Stomach smooth muscle (tissue), 2 donors: ENCODE data around the gene EXOC4.
"Not testable (repeated sequence)": the region's sequence is repeated elsewhere in the genome, so short reads cannot be mapped to it uniquely, and the experiment has no call there.

Experiments used
- H3K27ac ChIP-seq: one replicate; pipeline ENCODE4 v1.7.0; 2013; ENCODE audit warnings: mild to moderate bottlenecking, low read length, inconsistent platforms
- H3K27me3 ChIP-seq, 2 donors: one replicate each; pipeline ENCODE4 v1.7.0; 2013; ENCODE audit warnings: low read length in 2 of 2; ENCODE audit not compliant: insufficient read depth in 2 of 2, control insufficient read depth in 1 of 2
- H3K36me3 ChIP-seq, 2 donors: one replicate each; pipeline ENCODE4 v1.7.0; 2013; ENCODE audit warnings: low read length in 2 of 2; ENCODE audit not compliant: control insufficient read depth in 2 of 2, insufficient read depth in 2 of 2
- H3K4me1 ChIP-seq: one replicate; pipeline ENCODE4 v1.7.0; 2013; ENCODE audit warnings: low read length; ENCODE audit not compliant: control insufficient read depth, insufficient read depth
- H3K4me3 ChIP-seq, 2 donors: one replicate each; pipeline ENCODE4 v1.7.0; 2013; ENCODE audit warnings: low read length in 2 of 2
- H3K9ac ChIP-seq, 2 donors: one replicate each; pipeline ENCODE4 v1.7.0; 2013; ENCODE audit warnings: low read length in 2 of 2, mild to moderate bottlenecking in 1 of 2
- H3K9me3 ChIP-seq, 2 donors: one replicate each; pipeline ENCODE4 v1.7.0; 2013; ENCODE audit warnings: low read length in 2 of 2; ENCODE audit not compliant: control insufficient read depth in 2 of 2
- donor health status: healthy.
- donor health status: Pancreatic carcinoma.

EXOC4 gene

GRCh38 chr7:133980804-133981203 is 727.9 kb downstream of the EXOC4 start:
- Histone ChIP-seq H3K9me3 (no peaks in the 10 kb centered on the region), H3K4me1 (no peaks in the 10 kb centered on the region), H3K9ac (no peak overlapping the region), H3K27me3 (no peaks in the 10 kb centered on the region), H3K4me3 (no peak overlapping the region), H3K27ac (no peak overlapping the region), H3K36me3 (no peaks in the 10 kb centered on the region)

- Histone ChIP-seq H3K27me3 (no peaks in the 10 kb centered on the region), H3K27ac (no peak overlapping the region), H3K4me1 (no peaks in the 10 kb centered on the region), H3K4me3 (no peak overlapping the region), H3K9ac (no peak overlapping the region), H3K36me3 (no peaks in the 10 kb centered on the region), H3K9me3 (no peaks in the 10 kb centered on the region)
These were observed 731.0 kb downstream of the EXOC4 start for GRCh38 chr7:133983685-133984419.

- Histone ChIP-seq H3K27ac (no peak overlapping the region), H3K4me3 (no peak overlapping the region), H3K36me3 (no peaks in the 10 kb centered on the region), H3K4me1 (no peaks in the 10 kb centered on the region), H3K9me3 (no peaks in the 10 kb centered on the region), H3K27me3 (no peaks in the 10 kb centered on the region), H3K9ac (no peak overlapping the region)
These were observed 732.4 kb downstream of the EXOC4 start for GRCh38 chr7:133985300-133985699.

GRCh38 chr7:133987582-133987981 is 734.7 kb downstream of the EXOC4 start:
- Histone ChIP-seq H3K27me3 (no peaks in the 10 kb centered on the region), H3K9ac (no peak overlapping the region)

GRCh38 chr7:133993547-133993946 is 740.7 kb downstream of the EXOC4 start:
- Histone ChIP-seq H3K36me3 (no peaks in the 10 kb centered on the region), H3K27me3 (no peaks in the 10 kb centered on the region), H3K27ac (no peak overlapping the region), H3K4me1 (no peaks in the 10 kb centered on the region), H3K9ac (no peak overlapping the region), H3K4me3 (no peak overlapping the region), H3K9me3 (no peaks in the 10 kb centered on the region)

More at GRCh38 chr7:133987582-133987981, 734.7 kb downstream of the EXOC4 start:
- Histone ChIP-seq H3K4me3 (no peak overlapping the region), H3K9me3 (no peaks in the 10 kb centered on the region), H3K4me1 (no peaks in the 10 kb centered on the region), H3K27ac (no peak overlapping the region), H3K36me3 (no peaks in the 10 kb centered on the region)

GRCh38 chr7:133994100-133994499 is 741.2 kb downstream of the EXOC4 start:
- H3K4me1 ChIP-seq, H3K27me3 ChIP-seq, H3K36me3 ChIP-seq, H3K9ac ChIP-seq, H3K4me3 ChIP-seq, H3K9me3 ChIP-seq, H3K27ac ChIP-seq: not testable (repeated sequence)

GRCh38 chr7:133997463-133997862 is 744.6 kb downstream of the EXOC4 start:
- Histone ChIP-seq H3K27me3 (no peaks in the 10 kb centered on the region), H3K4me1 (no peaks in the 10 kb centered on the region), H3K9ac (no peak overlapping the region), H3K4me3 (no peak overlapping the region), H3K9me3 (no peaks in the 10 kb centered on the region), H3K27ac (no peak overlapping the region), H3K36me3 (no peaks in the 10 kb centered on the region)

GRCh38 chr7:133999178-133999577 is 746.3 kb downstream of the EXOC4 start:
- H3K27ac ChIP-seq = no peak overlapping the region
- no peaks in the 10 kb centered on the region for H3K4me1 ChIP-seq
- no peaks in the 10 kb centered on the region for H3K36me3 ChIP-seq
- H3K9me3 ChIP-seq = no peaks in the 10 kb centered on the region
- H3K9ac ChIP-seq = no peak overlapping the region
- no peaks in the 10 kb centered on the region for H3K27me3 ChIP-seq
- H3K4me3 ChIP-seq = no peak overlapping the region

- no peaks in the 10 kb centered on the region for H3K9me3 ChIP-seq
- no peak overlapping the region for H3K9ac ChIP-seq
- H3K27me3 ChIP-seq = no peaks in the 10 kb centered on the region
- no peaks in the 10 kb centered on the region for H3K4me1 ChIP-seq
- no peak overlapping the region for H3K27ac ChIP-seq
- no peak overlapping the region for H3K4me3 ChIP-seq
- no peaks in the 10 kb centered on the region for H3K36me3 ChIP-seq
These were observed 752.1 kb downstream of the EXOC4 start for GRCh38 chr7:134004829-134005505.

GRCh38 chr7:134009314-134010110 is 756.6 kb downstream of the EXOC4 start:
- H3K9me3 ChIP-seq = no peaks in the 10 kb centered on the region
- no peaks in the 10 kb centered on the region for H3K36me3 ChIP-seq
- no peak overlapping the region for H3K27ac ChIP-seq
- no peak overlapping the region for H3K4me3 ChIP-seq
- H3K27me3 ChIP-seq = no peaks in the 10 kb centered on the region
- no peak overlapping the region for H3K9ac ChIP-seq
- no peaks in the 10 kb centered on the region for H3K4me1 ChIP-seq
